ENCODE data around the gene STK32A. TPM values are rescaled to one million over a fixed set of nuclear protein-coding genes. Genes with fewer than 3 reads are reported as not detected.

Gene STK32A
- total RNA-seq, 4 donors from 2014 or later, result 0.51 to 2.0 (median 0.97) TPM; not detected in 1

- Histone ChIP-seq H3K27me3 (no peaks in the 10 kb centered on the region), H3K4me1 (no peaks in the 10 kb centered on the region), H3K27ac (no peak overlapping the region), H3K4me3 (no peak overlapping the region), H3K36me3 (no peaks in the 10 kb centered on the region), H3K9me3 (no peaks in the 10 kb centered on the region)
- intact Hi-C loops (cut with DNase I; ENCODE audit: low total_unique reads), result no loop called here
- no peak for DNase-seq
- TF ChIP-seq POLR2A (IDR thresholded peaks at IDR 0.05), result no peak
These were observed 18.2 kb upstream of the STK32A start for GRCh38 chr5:147216552-147217154.

- no peak overlapping the region for H3K27ac ChIP-seq
- no peaks in the 10 kb centered on the region for H3K27me3 ChIP-seq
- no peak overlapping the region for H3K4me3 ChIP-seq
- no peak for DNase-seq
- no peaks in the 10 kb centered on the region for H3K36me3 ChIP-seq
- H3K9me3 ChIP-seq, result no peaks in the 10 kb centered on the region
- intact Hi-C loops (cut with DNase I; ENCODE audit: low total_unique reads), result loop anchor here (10.0 kb wide), 2 partner anchors 151 to 361 kb away; no protein-coding TSS in a partner anchor
- no peaks in the 10 kb centered on the region for H3K4me1 ChIP-seq
- no peak for TF ChIP-seq CTCF (IDR thresholded peaks at IDR 0.05)
- no peak for TF ChIP-seq POLR2A (IDR thresholded peaks at IDR 0.05)
These were observed 11.5 kb upstream of the STK32A start for GRCh38 chr5:147223343-147223742.

GRCh38 chr5:147223948-147224791 is 10.7 kb upstream of the STK32A start:
- DNase-seq, result peak in 1 of 2 donors; percentile 49
- TF ChIP-seq POLR2A (IDR thresholded peaks at IDR 0.05), result no peak
- peak; percentile 60 to 71 (median 64) for TF ChIP-seq CTCF (IDR thresholded peaks at IDR 0.05)
- no peak overlapping the region for H3K27ac ChIP-seq

GRCh38 chr5:147225938-147226337 is 8.9 kb upstream of the STK32A start:
- no peak for DNase-seq
- no peaks in the 10 kb centered on the region for H3K36me3 ChIP-seq
- H3K4me1 ChIP-seq, result no peaks in the 10 kb centered on the region
- TF ChIP-seq POLR2A (IDR thresholded peaks at IDR 0.05) (no peak), CTCF (IDR thresholded peaks at IDR 0.05) (no peak)
- no peaks in the 10 kb centered on the region for H3K27me3 ChIP-seq
- peaks cover 0 to 3% of the 10 kb centered on the region in 2 donors for H3K9me3 ChIP-seq
- H3K4me3 ChIP-seq, result no peak overlapping the region
- intact Hi-C loops (cut with DNase I; ENCODE audit: low total_unique reads), result loop anchor here (10.0 kb wide), 2 partner anchors 149 to 359 kb away; no protein-coding TSS in a partner anchor
- no peak overlapping the region for H3K27ac ChIP-seq

More at GRCh38 chr5:147223948-147224791, 10.7 kb upstream of the STK32A start:
- no peaks in the 10 kb centered on the region for H3K4me1 ChIP-seq
- intact Hi-C loops (cut with DNase I; ENCODE audit: low total_unique reads), result loop anchor here (10.0 kb wide), 2 partner anchors 151 to 361 kb away; no protein-coding TSS in a partner anchor
- H3K9me3 ChIP-seq, result peaks cover 0 to 3% of the 10 kb centered on the region in 2 donors
- no peaks in the 10 kb centered on the region for H3K36me3 ChIP-seq
- no peak overlapping the region for H3K4me3 ChIP-seq
- no peaks in the 10 kb centered on the region for H3K27me3 ChIP-seq

DNA sequence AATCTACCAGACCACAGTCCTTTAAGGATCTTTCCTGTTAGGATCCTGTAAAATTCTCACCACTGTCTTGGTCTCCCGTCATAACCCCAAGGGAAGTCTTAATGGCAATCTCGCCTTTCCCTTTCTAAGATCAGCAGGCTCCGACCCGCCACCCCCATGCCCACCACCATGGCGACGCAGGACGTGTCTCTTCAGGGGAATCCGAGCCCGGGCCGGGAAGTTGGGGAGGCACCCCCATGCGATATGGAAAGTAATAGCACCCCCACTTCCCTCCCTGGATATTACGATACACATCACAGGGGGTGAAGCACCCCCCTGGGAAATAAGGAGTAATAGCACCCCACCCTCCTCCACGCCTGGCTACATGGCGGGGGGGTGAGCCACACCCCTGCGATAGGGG is 8.3 kb upstream of the STK32A start:
- Histone ChIP-seq H3K4me1 (no peaks in the 10 kb centered on the region), H3K27me3 (no peaks in the 10 kb centered on the region)
- intact Hi-C loops (cut with DNase I; ENCODE audit: low total_unique reads), result loop anchor here (10.0 kb wide), 2 partner anchors 148 to 358 kb away; no protein-coding TSS in a partner anchor

More for the DNA sequence above, 8.3 kb upstream of the STK32A start:
- H3K36me3 ChIP-seq, result no peaks in the 10 kb centered on the region
- no peak overlapping the region for H3K27ac ChIP-seq
- no peak for TF ChIP-seq CTCF (IDR thresholded peaks at IDR 0.05)
- no peak overlapping the region for H3K4me3 ChIP-seq
- no peak for DNase-seq
- peaks cover 0 to 3% of the 10 kb centered on the region in 2 donors for H3K9me3 ChIP-seq

Data from uterus (tissue), 4 donors.